ENCODE results near the gene CRYBA4. TPM values are rescaled to one million over a fixed set of nuclear protein-coding genes. Genes with fewer than 3 reads are reported as not detected.

CRYBA4 gene
- total RNA-seq, 1 experiment from 2014 or later, result not detected

DNA sequence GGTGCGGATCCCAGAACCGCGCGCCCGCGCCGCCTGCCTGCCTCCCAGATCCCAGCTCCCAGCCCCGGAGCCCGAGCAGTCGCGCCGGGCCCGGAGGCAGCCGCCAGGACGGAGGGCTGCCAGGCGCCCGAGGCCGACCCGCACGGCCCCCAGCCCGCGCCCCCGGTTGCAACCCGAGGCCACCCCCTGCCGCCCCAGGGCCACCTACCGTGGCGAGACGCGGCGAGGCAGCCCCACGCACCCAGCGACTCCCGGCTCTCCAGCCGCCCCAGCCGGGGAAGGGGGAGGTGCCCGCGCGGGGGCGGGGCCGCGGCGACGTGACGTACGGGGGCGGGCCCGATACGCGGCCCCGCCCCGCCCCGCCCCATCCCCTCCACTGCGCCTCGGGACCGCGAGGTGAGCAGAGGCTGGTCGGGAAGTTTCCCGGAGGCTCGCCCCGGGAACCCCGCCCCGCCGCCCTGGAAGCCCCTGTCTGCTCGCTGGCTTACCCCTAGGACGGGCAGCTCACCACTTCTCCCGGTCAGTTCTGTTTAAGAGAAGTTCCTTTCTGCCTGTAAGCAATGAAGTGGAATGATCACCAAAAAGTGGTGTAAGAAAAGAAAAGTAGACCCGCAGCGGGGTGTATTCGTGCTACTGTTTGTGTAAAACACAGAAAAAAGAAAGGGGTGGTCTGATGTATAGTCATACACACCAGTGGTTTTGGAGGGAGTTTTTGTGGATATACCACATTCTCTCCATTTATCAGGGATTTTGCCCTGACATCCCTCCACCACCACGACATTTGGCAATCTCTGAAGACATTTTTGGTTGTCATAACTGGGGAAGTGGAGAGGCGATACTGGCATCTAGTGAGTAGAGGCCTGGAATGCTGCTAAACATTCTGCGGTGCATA, 31.7 kb upstream of the CRYBA4 start, which contains the start of gene TPST2:
Gene TPST2 (minus strand): TSS at position 288 of the 892 bp plus-strand sequence. CDS start 48,502 bp downstream, outside the sequence.
- POLR2A ChIA-PET (ENCODE audit: unreplicated experiment), result interaction anchor here (0.6 kb wide), 1 partner anchor 185 kb away, joined by 7 read pairs; no protein-coding TSS in a partner anchor

DNA sequence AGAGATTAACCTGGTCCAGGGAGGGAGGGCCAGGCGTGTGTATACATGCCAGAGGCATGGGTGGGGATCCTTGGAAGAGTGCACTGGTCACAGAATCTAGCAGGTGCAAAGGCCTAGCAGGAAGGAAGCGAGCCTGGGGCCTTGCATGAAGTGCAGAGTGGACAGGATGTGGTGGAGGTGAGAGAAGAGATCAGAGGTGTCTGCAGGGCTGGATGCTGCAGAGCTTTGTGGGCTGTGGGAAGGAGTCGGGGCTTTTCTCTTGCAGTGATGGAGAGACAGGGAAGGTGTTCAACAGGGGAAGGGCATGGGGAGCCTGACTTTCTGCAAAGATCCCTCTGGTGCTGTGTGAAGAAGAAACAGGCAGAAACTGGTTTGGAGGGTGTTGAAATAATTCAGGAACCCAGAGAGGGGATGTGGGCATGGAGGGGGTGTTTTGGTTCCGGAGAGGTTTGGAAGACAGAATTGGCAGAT, 29.3 kb upstream of the CRYBA4 start:
- Histone ChIP-seq H3K4me2 (no peak overlapping the region), H3K9me2 (ENCODE audit: insufficient read depth) (no peaks in the 10 kb centered on the region), H3K27me3 (ENCODE audit: insufficient read depth, low read depth) (peaks cover 26% of the 10 kb centered on the region), H2AFZ (no peak overlapping the region), H3K36me3 (ENCODE audit: low read depth) (no peaks in the 10 kb centered on the region), H4K20me1 (ENCODE audit: insufficient read depth) (no peaks in the 10 kb centered on the region), H3K4me3 (no peak overlapping the region), H3K79me2 (ENCODE audit: low read depth) (no peaks in the 10 kb centered on the region), H3K27ac (no peak overlapping the region), H3K9me3 (ENCODE audit: insufficient read depth, low read depth) (no peaks in the 10 kb centered on the region), H3F3A (ENCODE audit: insufficient read depth, low read depth) (no peaks in the 10 kb centered on the region), H3K4me1 (replicated peaks; ENCODE audit: insufficient read depth) (no peaks in the 10 kb centered on the region)
- intact Hi-C loops (cut with micrococcal nuclease; ENCODE audit: unreplicated experiment), result no loop called here
- ChIA-PET POLR2A (ENCODE audit: unreplicated experiment) (no interaction called here), CTCF (no interaction called here)
- no peak for TF ChIP-seq EZH2 (IDR thresholded peaks at IDR 0.05; ENCODE audit: low read depth)
- TF ChIP-seq, protein P1, sequence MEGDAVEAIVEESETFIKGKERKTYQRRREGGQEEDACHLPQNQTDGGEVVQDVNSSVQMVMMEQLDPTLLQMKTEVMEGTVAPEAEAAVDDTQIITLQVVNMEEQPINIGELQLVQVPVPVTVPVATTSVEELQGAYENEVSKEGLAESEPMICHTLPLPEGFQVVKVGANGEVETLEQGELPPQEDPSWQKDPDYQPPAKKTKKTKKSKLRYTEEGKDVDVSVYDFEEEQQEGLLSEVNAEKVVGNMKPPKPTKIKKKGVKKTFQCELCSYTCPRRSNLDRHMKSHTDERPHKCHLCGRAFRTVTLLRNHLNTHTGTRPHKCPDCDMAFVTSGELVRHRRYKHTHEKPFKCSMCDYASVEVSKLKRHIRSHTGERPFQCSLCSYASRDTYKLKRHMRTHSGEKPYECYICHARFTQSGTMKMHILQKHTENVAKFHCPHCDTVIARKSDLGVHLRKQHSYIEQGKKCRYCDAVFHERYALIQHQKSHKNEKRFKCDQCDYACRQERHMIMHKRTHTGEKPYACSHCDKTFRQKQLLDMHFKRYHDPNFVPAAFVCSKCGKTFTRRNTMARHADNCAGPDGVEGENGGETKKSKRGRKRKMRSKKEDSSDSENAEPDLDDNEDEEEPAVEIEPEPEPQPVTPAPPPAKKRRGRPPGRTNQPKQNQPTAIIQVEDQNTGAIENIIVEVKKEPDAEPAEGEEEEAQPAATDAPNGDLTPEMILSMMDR (conservative IDR thresholded peaks at IDR 0.05), result no peak
- DNase-seq, result no peak
- no TSS peak for BruUV-seq (replicated peaks)

More for the DNA sequence above, 31.7 kb upstream of the CRYBA4 start, which contains the start of gene TPST2:
- Histone ChIP-seq H3K9me3 (ENCODE audit: insufficient read depth, low read depth) (no peaks in the 10 kb centered on the region), H2AFZ (peak within 1 kb of the TSS; percentile 97), H3K4me3 (peak within 1 kb of the TSS; percentile 64), H3K9me2 (ENCODE audit: insufficient read depth) (no peaks in the 10 kb centered on the region), H3K27ac (no peak within 1 kb of the TSS), H3K27me3 (ENCODE audit: insufficient read depth, low read depth) (peaks cover 10% of the 10 kb centered on the region), H3K4me2 (peak within 1 kb of the TSS; percentile 96), H3K36me3 (ENCODE audit: low read depth) (no peaks in the 10 kb centered on the region), H3K4me1 (replicated peaks; ENCODE audit: insufficient read depth) (no peaks in the 10 kb centered on the region), H3K79me2 (ENCODE audit: low read depth) (no peaks in the 10 kb centered on the region), H3F3A (ENCODE audit: insufficient read depth, low read depth) (no peaks in the 10 kb centered on the region), H4K20me1 (ENCODE audit: insufficient read depth) (no peaks in the 10 kb centered on the region; the same call in 1 of the 2 replicates)
- intact Hi-C loops (cut with micrococcal nuclease; ENCODE audit: unreplicated experiment), result loop anchor here (1.0 kb wide), 1 partner anchor 78 kb away; the partner anchor contains the start of gene TFIP11
- no peak for TF ChIP-seq EZH2 (IDR thresholded peaks at IDR 0.05; ENCODE audit: low read depth)
- TF ChIP-seq, protein P1 (conservative IDR thresholded peaks at IDR 0.05), result no peak
- CTCF ChIA-PET, result no interaction called here
- BruUV-seq (replicated peaks), result no TSS peak
- peak; percentile 41 to 65 for DNase-seq

DNA sequence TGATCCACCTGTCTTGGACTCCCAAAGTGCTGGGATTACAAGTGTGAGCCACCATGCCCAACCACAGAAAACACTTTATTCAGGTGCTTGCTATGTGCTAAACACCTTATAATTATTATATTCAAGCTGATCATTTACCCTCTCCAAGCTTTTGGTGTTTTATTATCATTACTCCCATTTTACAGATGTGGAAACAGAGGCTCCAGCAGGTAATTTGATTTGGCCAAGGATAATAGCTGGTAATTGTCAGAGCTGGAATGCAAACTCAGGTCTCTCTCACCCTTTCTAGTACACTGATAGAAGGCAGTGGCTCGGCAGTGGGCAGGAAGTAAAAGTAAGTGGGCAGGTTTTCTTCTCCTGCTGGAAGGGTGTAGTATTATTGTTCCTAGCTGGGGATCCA, 28.0 kb upstream of the CRYBA4 start:
- H2AFZ ChIP-seq, result no peak overlapping the region
- no peak for TF ChIP-seq EZH2 (IDR thresholded peaks at IDR 0.05; ENCODE audit: low read depth)
- TF ChIP-seq, protein P1 (conservative IDR thresholded peaks at IDR 0.05), result no peak
- H3F3A ChIP-seq (ENCODE audit: insufficient read depth, low read depth), result no peaks in the 10 kb centered on the region
- H3K4me1 ChIP-seq (replicated peaks; ENCODE audit: insufficient read depth), result no peaks in the 10 kb centered on the region
- CTCF ChIA-PET, result no interaction called here
- H3K9me2 ChIP-seq (ENCODE audit: insufficient read depth), result no peaks in the 10 kb centered on the region
- no peak overlapping the region for H3K4me3 ChIP-seq
- H3K79me2 ChIP-seq (ENCODE audit: low read depth), result no peaks in the 10 kb centered on the region
- no peaks in the 10 kb centered on the region for H3K9me3 ChIP-seq (ENCODE audit: insufficient read depth, low read depth)
- H3K27me3 ChIP-seq (ENCODE audit: insufficient read depth, low read depth), result peaks cover 37% of the 10 kb centered on the region
- no peak overlapping the region for H3K4me2 ChIP-seq
- BruUV-seq (replicated peaks), result no TSS peak
- intact Hi-C loops (cut with micrococcal nuclease; ENCODE audit: unreplicated experiment), result no loop called here
- H4K20me1 ChIP-seq (ENCODE audit: insufficient read depth), result no peaks in the 10 kb centered on the region
- no peaks in the 10 kb centered on the region for H3K36me3 ChIP-seq (ENCODE audit: low read depth)
- H3K27ac ChIP-seq, result no peak overlapping the region
- POLR2A ChIA-PET (ENCODE audit: unreplicated experiment), result no interaction called here
- no peak for DNase-seq

Measured in PC-9 (cell line).